Breast epithelium (tissue), 3 donors: ENCODE measurements around the gene LPCAT2.

ENCODE experiments used
- CTCF ChIP-seq, 3 donors: fragments of 450-650 bp; IDR thresholded peaks; one replicate each; pipeline ENCODE4 v1.5.1; 2016 to 2017; ENCODE audit warnings: antibody characterized with exemption in 3 of 3, mild to moderate bottlenecking in 3 of 3, moderate library complexity in 3 of 3
- POLR2A ChIP-seq: fragments of 450-650 bp; IDR thresholded peaks from one replicate; pipeline ENCODE4 v1.6.1; 2016; ENCODE audit warnings: antibody characterized with exemption, mild to moderate bottlenecking, moderate library complexity

- TF ChIP-seq POLR2A (no peak), CTCF (IDR thresholded peaks at IDR 0.05) (no peak)
Observed at GRCh38 chr16:55632259-55632658, 123.4 kb downstream of the LPCAT2 start.
